Activated T-cell treated with anti-CD3 and anti-CD28 coated beads, Interleukin-2, amount 50 U/mL, for 4 hours (primary cell): Measurements from ENCODE around the gene ECT2L. TPM values are rescaled to one million over a fixed set of nuclear protein-coding genes. Genes with fewer than 3 reads are reported as not detected.
A peak's percentile ranks its signal among the peaks of the same experiment; 100 is the strongest.

ENCODE experiments used
- ATAC-seq, 2 donors: fragments of 200-7000 bp; cut with Tn5 transposase; one replicate each; pipeline ENCODE4 v1.10.0; 2021
- DNase-seq: peaks from one replicate; pipeline ENCODE4 v3.0.0-alpha.2; 2020
- H3K27me3 Mint-ChIP-seq: one replicate; pipeline ENCODE4 v1.8.0; 2021; ENCODE audit warnings: low read depth, mixed read lengths
- H3K36me3 Mint-ChIP-seq: one replicate; pipeline ENCODE4 v1.8.0; 2022; ENCODE audit warnings: mixed read lengths; ENCODE audit not compliant: insufficient read depth
- H3K4me1 Mint-ChIP-seq: one replicate; pipeline ENCODE4 v1.8.0; 2021; ENCODE audit warnings: low read depth, mixed read lengths
- H3K4me3 Mint-ChIP-seq: one replicate; pipeline ENCODE4 v1.8.0; 2021; ENCODE audit warnings: mild to moderate bottlenecking, moderate library complexity, mixed read lengths
- H3K9me3 Mint-ChIP-seq: one replicate; pipeline ENCODE4 v1.8.0; 2021; ENCODE audit warnings: mixed read lengths
- total RNA-seq, 3 donors: library from RNA; stranded (reverse); gene quantifications; one replicate each; pipeline ENCODE4 v1.2.1, GENCODE V29; 2021

Gene ECT2L, protein sequence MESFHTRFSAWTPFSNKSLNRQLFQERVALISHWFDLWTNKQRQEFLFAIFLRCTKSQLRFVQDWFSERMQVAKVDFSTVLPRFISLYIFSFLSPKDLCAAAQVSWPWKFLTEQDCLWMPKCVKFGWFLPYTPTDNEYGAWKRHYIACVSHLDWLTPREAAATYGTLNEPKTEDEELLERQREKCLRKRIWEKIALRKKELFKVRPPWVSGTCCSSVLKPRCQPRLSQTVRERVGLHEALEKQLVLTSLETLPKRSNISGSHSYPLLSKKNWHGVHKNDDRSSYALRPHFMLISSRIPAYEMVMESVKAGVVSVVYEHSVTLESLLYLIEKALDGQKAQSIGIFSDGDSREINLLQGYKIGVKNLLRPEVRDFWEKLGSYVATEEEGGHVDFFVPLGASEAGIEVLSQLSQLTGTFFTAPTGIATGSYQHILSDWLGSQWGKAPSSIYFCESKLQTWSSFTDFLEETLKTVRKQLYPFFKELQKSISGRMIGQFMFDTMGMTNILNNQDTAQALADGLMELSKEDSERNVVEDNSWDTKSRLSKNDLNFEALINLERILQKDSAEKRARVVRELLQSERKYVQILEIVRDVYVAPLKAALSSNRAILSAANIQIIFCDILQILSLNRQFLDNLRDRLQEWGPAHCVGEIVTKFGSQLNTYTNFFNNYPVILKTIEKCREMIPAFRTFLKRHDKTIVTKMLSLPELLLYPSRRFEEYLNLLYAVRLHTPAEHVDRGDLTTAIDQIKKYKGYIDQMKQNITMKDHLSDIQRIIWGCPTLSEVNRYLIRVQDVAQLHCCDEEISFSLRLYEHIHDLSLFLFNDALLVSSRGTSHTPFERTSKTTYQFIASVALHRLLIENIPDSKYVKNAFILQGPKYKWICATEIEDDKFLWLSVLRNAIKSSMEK
- not detected for total RNA-seq

DNA sequence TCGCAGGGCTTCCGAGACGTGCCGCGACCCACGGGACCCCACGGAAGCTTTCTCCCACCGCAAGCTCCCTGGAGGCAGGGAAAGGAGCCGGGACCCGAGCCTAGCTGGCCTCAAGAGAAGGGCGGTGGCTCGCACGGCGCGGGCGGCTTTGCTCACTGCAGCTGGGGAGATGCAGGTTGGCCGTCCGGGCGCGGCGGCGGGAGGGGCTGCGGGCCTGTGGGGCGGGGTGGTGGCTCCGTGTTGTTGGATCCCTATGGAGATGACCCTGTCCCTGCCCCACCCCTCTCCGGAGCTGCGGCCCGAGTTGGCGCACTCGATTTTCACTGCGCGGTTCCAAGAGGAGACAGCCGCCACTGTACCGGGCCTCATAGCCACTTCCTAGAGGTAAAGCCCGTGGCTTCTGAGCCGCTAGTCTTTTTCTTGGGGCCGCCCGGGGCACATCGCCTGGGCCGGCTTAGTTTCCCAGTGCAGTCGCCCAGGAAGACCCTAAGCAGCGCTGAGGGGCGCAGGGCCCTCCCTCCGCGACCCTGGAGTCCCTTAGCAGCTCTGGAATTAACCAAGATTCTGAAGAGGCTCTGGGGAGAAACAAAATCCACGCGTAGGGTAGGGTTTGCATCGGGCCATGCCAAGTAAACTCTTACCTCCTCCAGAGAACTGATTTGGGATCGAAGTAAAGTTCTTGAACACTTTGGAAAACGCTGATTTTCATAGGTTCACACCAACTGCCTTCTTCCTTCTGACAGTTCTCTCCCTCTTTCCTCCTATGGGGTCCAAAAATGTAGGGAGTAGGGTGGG lies at the start of gene ECT2L:
Gene ECT2L, plus strand, starts transcription at position 279 of the 795 bp plus-strand sequence. CDS start 17,188 bp downstream, outside the sequence.
- H3K9me3 Mint-ChIP-seq: no peaks in the 10 kb centered on the region
- H3K36me3 Mint-ChIP-seq: peaks cover 15% of the 10 kb centered on the region
- peaks cover 10% of the 10 kb centered on the region for H3K27me3 Mint-ChIP-seq
- H3K4me1 Mint-ChIP-seq: no peaks in the 10 kb centered on the region
- ATAC-seq (peak in 1 of 2 donors; percentile 28), DNase-seq (no peak)
- H3K4me3 Mint-ChIP-seq: no peak within 1 kb of the TSS

DNA sequence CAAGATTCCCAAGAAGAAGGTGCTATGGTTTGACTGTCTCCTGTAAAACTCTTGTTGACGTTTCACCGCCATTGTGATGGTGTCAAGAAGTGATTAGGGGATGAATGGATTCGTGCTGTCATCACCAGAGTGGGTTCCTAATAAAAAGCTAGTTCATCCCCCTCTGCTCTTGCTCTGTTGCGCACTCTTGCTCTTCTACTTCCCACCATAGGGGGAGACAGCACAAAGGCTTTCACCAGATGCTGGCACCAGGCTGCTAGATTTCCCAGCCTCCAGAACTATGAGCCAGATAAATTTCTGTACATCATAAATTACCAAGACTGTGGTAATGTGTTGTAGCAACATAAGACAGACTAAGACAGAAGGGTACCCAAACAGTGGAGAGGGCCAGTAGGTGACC lies 43.9 kb upstream of the ECT2L start:
- no peak overlapping the region for H3K4me3 Mint-ChIP-seq

DNA sequence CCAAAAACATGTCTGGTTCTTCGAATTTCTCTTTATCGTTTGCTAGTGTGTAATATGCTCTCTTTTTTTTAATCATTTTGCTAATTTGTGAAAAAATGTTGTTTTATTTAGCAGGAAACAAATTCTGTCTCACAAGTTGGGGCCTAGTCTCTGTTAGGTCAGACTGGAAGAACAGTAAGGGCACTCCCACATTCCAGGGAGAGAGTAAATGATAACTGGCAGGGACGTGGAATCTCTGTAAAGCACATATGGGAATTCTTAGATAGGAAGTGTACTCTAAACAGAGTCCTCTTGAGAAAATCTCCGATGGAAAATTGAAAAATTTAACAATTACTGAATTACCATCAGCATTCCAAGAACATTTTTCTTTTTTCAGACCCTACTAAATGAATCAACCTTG lies 38.8 kb upstream of the ECT2L start:
- DNase-seq: no peak
- Mint-ChIP-seq H3K4me1 (no peaks in the 10 kb centered on the region), H3K9me3 (no peaks in the 10 kb centered on the region), H3K27me3 (no peaks in the 10 kb centered on the region), H3K36me3 (no peaks in the 10 kb centered on the region), H3K4me3 (no peak overlapping the region)
- ATAC-seq: no peak

More for the DNA sequence above, 43.9 kb upstream of the ECT2L start:
- H3K36me3 Mint-ChIP-seq: no peaks in the 10 kb centered on the region
- H3K4me1 Mint-ChIP-seq: no peaks in the 10 kb centered on the region
- H3K27me3 Mint-ChIP-seq: no peaks in the 10 kb centered on the region
- DNase-seq: no peak
- ATAC-seq: no peak
- H3K9me3 Mint-ChIP-seq: no peaks in the 10 kb centered on the region

DNA sequence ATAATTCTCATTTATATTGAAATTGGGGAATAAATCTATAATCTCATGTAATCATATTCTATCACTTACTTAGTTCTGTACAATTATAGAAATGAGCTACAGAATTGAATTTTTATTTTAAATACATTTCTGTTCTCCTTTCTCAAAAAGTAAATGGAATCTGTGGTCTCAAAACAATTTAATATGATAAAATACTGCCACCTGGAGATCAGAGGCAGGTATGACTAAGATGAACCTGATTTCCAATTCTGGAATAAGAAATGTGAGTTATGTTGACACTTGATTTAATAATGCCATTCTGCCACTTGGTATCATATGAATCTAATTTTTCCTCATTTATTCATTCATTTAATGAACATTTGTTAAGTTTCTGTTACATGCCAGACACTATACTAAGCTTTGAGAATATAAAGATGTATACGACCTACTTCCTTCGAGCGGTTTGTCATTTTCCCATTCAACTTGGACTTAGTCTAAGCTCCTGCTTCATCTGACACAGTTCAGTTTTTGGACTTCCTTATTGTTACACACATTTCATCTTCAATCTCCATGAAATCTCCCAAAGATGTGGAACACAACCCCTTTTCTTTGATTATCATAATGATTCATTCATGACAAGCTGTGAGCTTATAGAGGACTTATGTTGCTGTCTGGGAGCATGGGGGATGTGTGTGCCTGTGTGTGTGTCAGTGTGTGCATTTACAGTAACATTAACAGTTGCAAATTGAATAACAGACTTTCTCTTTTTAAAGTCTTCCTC lies 29.8 kb upstream of the ECT2L start:
- H3K36me3 Mint-ChIP-seq: no peaks in the 10 kb centered on the region
- H3K4me1 Mint-ChIP-seq: no peaks in the 10 kb centered on the region
- H3K9me3 Mint-ChIP-seq: no peaks in the 10 kb centered on the region
- DNase-seq (no peak), ATAC-seq (no peak)
- H3K4me3 Mint-ChIP-seq: no peak overlapping the region
- H3K27me3 Mint-ChIP-seq: no peaks in the 10 kb centered on the region

DNA sequence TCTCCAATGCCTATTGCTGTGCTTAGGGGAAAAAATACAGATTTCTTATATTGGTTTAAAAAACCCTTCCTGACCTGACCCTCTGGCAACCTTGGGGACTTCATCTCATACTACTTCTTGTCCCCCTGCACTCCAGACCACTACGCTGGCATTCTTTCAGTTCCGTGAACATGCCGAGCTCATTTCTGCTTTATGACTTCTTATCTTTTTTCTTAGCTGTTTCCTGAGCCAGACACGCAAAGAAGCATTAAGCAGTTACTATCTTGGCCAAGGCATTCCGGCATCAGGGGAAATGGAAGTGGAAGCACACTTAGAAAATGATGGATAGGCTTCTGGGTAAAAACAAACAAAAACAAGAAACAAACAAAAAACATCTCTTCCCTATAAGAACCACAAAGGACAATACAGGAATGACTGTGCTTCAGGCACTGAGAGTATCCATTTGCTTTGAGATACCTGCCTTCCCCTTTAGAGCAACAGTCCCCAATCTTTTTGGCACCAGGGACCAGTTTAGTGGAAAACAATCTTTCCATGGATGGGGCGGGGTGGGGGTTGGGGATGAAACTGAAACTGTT lies 26.7 kb upstream of the ECT2L start:
- H3K9me3 Mint-ChIP-seq: no peaks in the 10 kb centered on the region
- no peaks in the 10 kb centered on the region for H3K27me3 Mint-ChIP-seq
- no peaks in the 10 kb centered on the region for H3K36me3 Mint-ChIP-seq
- no peak for ATAC-seq
- no peak overlapping the region for H3K4me3 Mint-ChIP-seq
- H3K4me1 Mint-ChIP-seq: peaks cover 8% of the 10 kb centered on the region
- DNase-seq: no peak

DNA sequence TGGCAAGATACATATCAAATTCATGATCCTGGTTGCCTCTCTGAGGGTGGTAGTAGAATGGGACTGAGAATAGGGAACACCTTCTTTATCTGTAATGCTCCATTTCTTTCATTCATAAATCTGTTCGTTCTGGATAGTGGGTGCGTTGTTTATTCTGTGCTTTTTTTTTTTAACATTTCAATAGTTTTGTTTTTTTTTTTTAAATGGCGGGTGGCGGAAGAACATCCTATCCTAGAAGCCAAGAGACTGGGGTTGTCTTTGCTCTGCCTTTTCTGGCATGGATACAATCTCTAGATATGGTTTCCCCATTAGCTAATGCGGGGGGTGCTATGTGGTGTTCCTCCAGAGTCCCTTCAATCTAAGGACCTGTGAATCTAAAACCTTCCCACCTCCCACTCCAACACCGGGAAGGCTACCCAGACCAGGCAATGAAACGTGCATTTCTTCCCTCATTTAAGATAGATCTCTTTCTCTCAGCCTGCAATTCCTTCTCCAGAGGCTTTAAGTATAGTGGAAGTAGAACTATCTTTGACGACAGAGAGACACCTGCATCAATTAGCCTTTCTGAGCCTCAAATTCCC lies 23.2 kb upstream of the ECT2L start:
- no peak for DNase-seq
- H3K36me3 Mint-ChIP-seq: peaks cover 6% of the 10 kb centered on the region
- H3K27me3 Mint-ChIP-seq: no peaks in the 10 kb centered on the region
- peak overlapping the region; percentile 96 for H3K4me3 Mint-ChIP-seq
- H3K9me3 Mint-ChIP-seq: no peaks in the 10 kb centered on the region
- peaks cover 14% of the 10 kb centered on the region for H3K4me1 Mint-ChIP-seq
- ATAC-seq: no peak

DNA sequence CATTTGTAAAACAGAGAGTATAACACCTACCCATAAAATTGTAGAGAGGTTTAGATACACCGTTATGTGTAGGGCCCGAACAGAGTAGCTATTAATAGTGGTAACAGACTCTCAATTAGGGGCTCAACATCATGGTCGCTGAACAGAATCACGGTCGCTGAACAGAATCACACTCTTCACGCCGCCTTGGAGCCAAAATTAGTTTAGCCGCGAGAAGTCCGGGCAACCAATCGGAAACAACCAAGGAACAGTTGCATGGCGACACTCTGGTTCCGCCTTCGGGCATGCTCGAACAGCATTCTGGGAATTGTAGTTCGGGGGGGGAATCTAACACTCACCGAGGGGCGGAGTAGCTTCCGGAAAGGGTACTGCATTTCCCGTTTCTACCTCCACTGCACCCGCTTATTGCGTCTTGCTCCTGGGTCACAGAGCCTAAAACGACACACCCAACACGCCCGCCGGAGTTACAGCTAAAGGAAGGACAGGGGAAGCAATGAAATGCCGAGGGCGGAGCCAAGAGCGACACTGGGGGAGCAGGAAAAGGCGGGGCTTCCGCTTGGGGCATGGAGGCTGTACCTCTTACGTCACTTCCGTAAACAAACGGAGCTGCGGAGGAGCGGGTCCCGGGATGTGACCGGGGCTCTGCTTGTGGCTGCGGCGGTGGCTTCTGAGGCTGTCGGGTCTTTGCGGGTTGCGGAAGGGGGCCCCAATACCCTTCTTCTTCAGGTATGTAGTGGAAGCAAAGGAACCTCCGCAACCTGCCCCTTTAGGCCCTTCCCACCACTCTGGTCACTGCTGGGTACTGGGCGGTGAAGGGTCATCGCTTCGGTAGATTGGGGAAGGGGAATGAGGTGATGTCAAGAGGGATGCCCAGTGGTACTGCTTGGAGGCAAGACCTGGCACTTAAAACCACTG lies 22.5 kb upstream of the ECT2L start, which contains the start of gene CCDC28A:
Gene CCDC28A, plus strand, starts transcription at position 593 of the 915 bp plus-strand sequence. CDS start 2,352 bp downstream, outside the sequence.
- H3K9me3 Mint-ChIP-seq: no peaks in the 10 kb centered on the region
- peak within 1 kb of the TSS; percentile 96 for H3K4me3 Mint-ChIP-seq
- H3K4me1 Mint-ChIP-seq: peaks cover 15% of the 10 kb centered on the region
- DNase-seq (peak; percentile 88), ATAC-seq (peak; percentile 90 to 91)
- H3K36me3 Mint-ChIP-seq: peaks cover 13% of the 10 kb centered on the region
- H3K27me3 Mint-ChIP-seq: no peaks in the 10 kb centered on the region

DNA sequence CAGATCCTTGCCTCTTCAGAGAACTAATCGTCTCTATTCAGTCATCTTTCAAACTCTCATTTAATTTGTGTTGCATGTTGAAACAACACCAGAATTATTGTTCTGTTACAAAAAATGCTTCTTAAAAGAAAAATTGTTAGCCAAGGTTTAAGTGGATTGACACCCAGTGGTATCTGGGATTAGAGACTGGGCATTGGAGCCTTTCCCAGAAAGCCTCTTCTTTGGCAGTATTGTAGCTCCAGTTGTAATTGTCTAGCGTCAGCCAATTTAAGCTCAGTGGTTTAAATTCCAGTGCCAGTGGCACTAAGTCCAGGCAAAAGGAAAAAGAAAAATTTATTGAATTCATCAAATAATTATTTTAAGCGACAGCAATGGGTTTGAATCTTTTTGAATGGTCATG lies 21.5 kb upstream of the ECT2L start:
- Mint-ChIP-seq H3K36me3 (peaks cover 17% of the 10 kb centered on the region), H3K27me3 (no peaks in the 10 kb centered on the region), H3K4me3 (peak overlapping the region; percentile 96), H3K4me1 (peaks cover 15% of the 10 kb centered on the region), H3K9me3 (no peaks in the 10 kb centered on the region)
- no peak for DNase-seq
- no peak for ATAC-seq

DNA sequence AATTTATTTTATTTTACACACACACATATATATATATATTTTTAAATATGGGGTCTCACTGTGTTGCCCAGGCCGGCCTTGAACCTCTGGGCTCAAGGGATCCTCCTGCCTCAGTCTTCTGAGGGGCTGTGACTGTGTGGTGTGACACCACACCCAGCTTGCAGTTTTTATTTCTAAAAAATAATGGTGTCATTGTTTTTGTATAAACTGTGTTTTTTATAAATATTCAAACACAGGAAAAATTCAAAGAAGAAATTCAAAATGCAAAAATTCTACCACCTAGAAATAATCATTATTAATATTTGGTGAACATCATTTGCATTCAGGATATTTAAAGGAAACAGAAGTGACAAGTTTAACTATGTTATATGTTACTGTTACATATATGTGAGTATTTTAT lies 19.2 kb upstream of the ECT2L start:
- H3K36me3 Mint-ChIP-seq: peaks cover 21% of the 10 kb centered on the region
- DNase-seq: no peak
- no peaks in the 10 kb centered on the region for H3K9me3 Mint-ChIP-seq
- no peaks in the 10 kb centered on the region for H3K27me3 Mint-ChIP-seq
- no peak for ATAC-seq
- H3K4me3 Mint-ChIP-seq: no peak overlapping the region
- H3K4me1 Mint-ChIP-seq: peaks cover 15% of the 10 kb centered on the region

DNA sequence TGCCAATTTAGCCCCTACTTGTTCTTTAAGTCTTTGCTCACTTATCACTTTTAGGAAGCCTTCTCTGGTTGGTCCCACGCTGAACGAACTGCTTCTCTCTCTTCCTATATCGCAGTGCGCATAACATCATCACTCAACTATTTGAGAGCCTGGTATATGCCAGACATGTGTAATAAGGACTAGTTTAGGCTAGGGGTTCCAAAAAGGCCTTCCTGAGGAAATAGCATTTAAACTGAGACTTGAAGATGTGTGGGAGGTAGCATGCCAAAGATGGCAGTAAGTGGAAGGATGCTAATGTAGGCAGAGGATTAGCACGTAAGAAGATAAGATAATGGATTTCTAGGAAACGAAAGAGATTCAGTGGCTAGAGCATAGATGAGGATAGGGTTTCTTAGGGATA lies 17.6 kb upstream of the ECT2L start:
- no peak overlapping the region for H3K4me3 Mint-ChIP-seq
- no peak for DNase-seq
- no peaks in the 10 kb centered on the region for H3K27me3 Mint-ChIP-seq
- H3K36me3 Mint-ChIP-seq: peaks cover 31% of the 10 kb centered on the region
- no peaks in the 10 kb centered on the region for H3K9me3 Mint-ChIP-seq
- H3K4me1 Mint-ChIP-seq: peaks cover 12% of the 10 kb centered on the region
- no peak for ATAC-seq

DNA sequence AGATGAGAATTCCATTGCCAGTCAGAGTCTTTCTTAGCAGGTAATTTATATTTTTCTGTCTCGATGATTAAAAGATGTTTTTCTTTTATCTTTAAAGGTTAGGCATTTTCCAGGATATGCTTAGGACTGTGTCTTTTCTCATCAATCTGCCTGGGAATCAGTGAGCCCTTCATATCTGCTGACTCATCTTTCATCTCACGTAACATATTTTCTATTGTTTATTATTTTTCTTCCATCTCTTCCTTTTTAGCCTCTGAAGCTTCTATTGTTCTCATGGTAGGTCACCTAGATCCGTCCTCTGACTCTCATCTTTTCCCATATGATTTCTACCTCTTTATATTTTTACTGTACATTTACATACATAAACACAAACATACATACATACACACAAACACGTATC lies 13.6 kb upstream of the ECT2L start:
- Mint-ChIP-seq H3K9me3 (no peaks in the 10 kb centered on the region), H3K4me3 (no peak overlapping the region), H3K27me3 (no peaks in the 10 kb centered on the region), H3K4me1 (peaks cover 6% of the 10 kb centered on the region), H3K36me3 (peaks cover 31% of the 10 kb centered on the region)
- DNase-seq: no peak
- ATAC-seq: no peak

DNA sequence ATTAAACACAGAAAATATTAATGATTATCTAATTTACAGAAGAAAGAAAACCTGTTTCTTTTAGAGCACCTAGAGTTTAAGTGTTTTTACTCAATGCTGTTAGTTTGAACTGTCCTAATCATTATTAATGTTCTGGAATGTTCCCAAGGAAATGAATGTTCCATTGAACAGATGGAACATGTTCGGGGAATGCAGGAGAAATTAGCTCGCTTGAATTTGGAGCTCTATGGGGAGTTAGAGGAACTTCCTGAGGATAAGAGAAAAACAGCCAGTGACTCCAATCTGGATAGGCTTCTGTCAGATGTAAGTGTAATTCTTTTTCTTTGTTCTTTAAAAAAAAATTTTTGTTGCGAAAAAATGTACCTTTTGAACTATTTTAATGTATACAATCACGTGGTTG lies 10.8 kb upstream of the ECT2L start:
- H3K4me3 Mint-ChIP-seq: no peak overlapping the region
- H3K9me3 Mint-ChIP-seq: no peaks in the 10 kb centered on the region
- DNase-seq (no peak), ATAC-seq (no peak)
- no peaks in the 10 kb centered on the region for H3K27me3 Mint-ChIP-seq
- peaks cover 25% of the 10 kb centered on the region for H3K36me3 Mint-ChIP-seq
- peaks cover 5% of the 10 kb centered on the region for H3K4me1 Mint-ChIP-seq
